SK-N-SH (cell line): ENCODE results near the gene SDK1.

Experiments
- CTCF ChIP-seq: fragments of 200-600 bp; sonication (generic); IDR thresholded peaks from 2 replicates; pipeline ENCODE4 v1.6.1; 2017; ENCODE audit warnings: antibody characterized with exemption, mild to moderate bottlenecking, moderate library complexity
- EP300 ChIP-seq, 2 experiments: IDR thresholded peaks; 2 replicates each; pipeline versions ENCODE4 v1.4.0 to v1.6.1; 2012; ENCODE audit warnings: borderline replicate concordance in 1 of 2, low read depth in 1 of 2, low read length in 1 of 2
- GATA2 ChIP-seq: sonication (generic); formaldehyde crosslinking; IDR thresholded peaks from 2 replicates; pipeline ENCODE4 v1.5.0; 2020; ENCODE audit warnings: mild to moderate bottlenecking, missing genetic modification reagents
- JUND ChIP-seq: IDR thresholded peaks from 2 replicates; pipeline ENCODE4 v1.4.0; 2012
- POLR2AphosphoS5 ChIP-seq: IDR thresholded peaks from 2 replicates; pipeline ENCODE4 v1.6.1; 2012; ENCODE audit warnings: low read depth, low read length
- SIN3A ChIP-seq: IDR thresholded peaks from 2 replicates; pipeline ENCODE4 v1.6.1; 2012; ENCODE audit warnings: low read depth, mild to moderate bottlenecking, low read length, moderate library complexity, borderline replicate concordance
- TAF1 ChIP-seq: IDR thresholded peaks from 2 replicates; pipeline ENCODE4 v1.6.1; 2012; ENCODE audit warnings: low read depth, mild to moderate bottlenecking, low read length, moderate library complexity, borderline replicate concordance
- TCF12 ChIP-seq: IDR thresholded peaks from 2 replicates; pipeline ENCODE4 v1.4.0; 2012
- USF1 ChIP-seq: IDR thresholded peaks from 2 replicates; pipeline ENCODE4 v1.4.0; 2012; ENCODE audit warnings: low read depth, borderline replicate concordance

GRCh38 chr7:4072161-4072925, 771.3 kb downstream of the SDK1 start:
- TF ChIP-seq EP300 (IDR thresholded peaks at IDR 0.05; ENCODE audit: borderline replicate concordance in 1 of 2, low read depth in 1 of 2, low read length in 1 of 2) (no peak), JUND (no peak), SIN3A (no peak), GATA2 (CRISPR knock-in tag) (no peak), CTCF (no peak), TCF12 (no peak), USF1 (no peak), TAF1 (no peak), POLR2AphosphoS5 (no peak)
